SU-DHL-6 (cell line): ENCODE data around the gene KIFC3.

ENCODE experiments used
- H2AFZ ChIP-seq: fragments of 200-600 bp; sonication (generic); 2 replicates; pipeline ENCODE4 v1.6.1; 2014; ENCODE audit warnings: low read depth, mild to moderate bottlenecking, moderate library complexity, mixed read lengths, antibody characterized with exemption, low read length; ENCODE audit not compliant: severe bottlenecking
- H3F3A ChIP-seq: fragments of 200-600 bp; shearing (Covaris generic); 2 replicates; pipeline ENCODE4 v1.6.0; 2016; ENCODE audit warnings: antibody characterized with exemption, mild to moderate bottlenecking; ENCODE audit not compliant: insufficient read depth
- H3K27ac ChIP-seq: fragments of 200-600 bp; sonication (generic); 2 replicates; pipeline ENCODE4 v1.5.1; 2016; ENCODE audit warnings: low read depth, mild to moderate bottlenecking, low read length, moderate library complexity, mixed read lengths
- H3K27me3 ChIP-seq: fragments of 200-600 bp; sonication (generic), shearing (Covaris generic); 2 replicates; pipeline ENCODE4 v1.6.0; 2014; ENCODE audit warnings: mild to moderate bottlenecking, low read length
- H3K36me3 ChIP-seq: fragments of 200-600 bp; sonication (generic); 2 replicates; pipeline ENCODE4 v1.6.1; 2014; ENCODE audit warnings: mild to moderate bottlenecking, low read length, mixed read lengths
- H3K4me2 ChIP-seq: fragments of 300-600, 200-600 bp; shearing (Covaris generic), sonication (generic); 2 replicates; pipeline ENCODE4 v1.6.0; 2014; ENCODE audit warnings: low read length, low read depth, mild to moderate bottlenecking; ENCODE audit not compliant: poor library complexity, severe bottlenecking
- H3K4me3 ChIP-seq: fragments of 200-600 bp; sonication (generic); 2 replicates; pipeline ENCODE4 v1.5.1; 2014; ENCODE audit warnings: antibody characterized with exemption, low read length, mild to moderate bottlenecking, mixed read lengths; ENCODE audit not compliant: insufficient read depth, poor library complexity, severe bottlenecking
- H3K79me2 ChIP-seq: fragments of 200-600 bp; sonication (generic); 2 replicates; pipeline ENCODE4 v1.6.1; 2014; ENCODE audit warnings: mild to moderate bottlenecking, low read length, moderate library complexity; ENCODE audit not compliant: insufficient read depth
- H3K9ac ChIP-seq: fragments of 200-600 bp; sonication (generic); 2 replicates; pipeline ENCODE4 v1.7.0; 2014; ENCODE audit warnings: mild to moderate bottlenecking, low read length
- H3K9me2 ChIP-seq: fragments of 200-600 bp; sonication (generic); replicated peaks from 2 replicates; pipeline ENCODE4 v1.6.1; 2014; ENCODE audit warnings: low read length; ENCODE audit not compliant: insufficient read depth
- H3K9me3 ChIP-seq: fragments of 200-600 bp; sonication (generic); 2 replicates; pipeline ENCODE4 v1.6.1; 2014; ENCODE audit warnings: low read length, mixed read lengths; ENCODE audit not compliant: insufficient read depth
- H4K20me1 ChIP-seq: fragments of 200-600 bp; sonication (generic); 2 replicates; pipeline ENCODE4 v1.6.1; 2014; ENCODE audit warnings: low read depth, mild to moderate bottlenecking, antibody characterized with exemption, low read length, moderate library complexity, mixed read lengths
- EZH2phosphoT487 ChIP-seq: fragments of 200-600 bp; sonication (generic), shearing (Covaris generic); conservative IDR thresholded peaks from 2 replicates; pipeline ENCODE4 v1.6.1; 2018; ENCODE audit warnings: mild to moderate bottlenecking, antibody characterized with exemption, low read length, moderate library complexity, mixed read lengths
- TF ChIP-seq, protein P1 (sequence below): fragments of 200-600 bp; sonication (generic); IDR thresholded peaks from one replicate; pipeline ENCODE4 v1.5.1; 2017; ENCODE audit warnings: antibody characterized with exemption, mild to moderate bottlenecking, low read length, moderate library complexity; ENCODE audit not compliant: insufficient read depth, poor library complexity, severe bottlenecking

Gene KIFC3

DNA sequence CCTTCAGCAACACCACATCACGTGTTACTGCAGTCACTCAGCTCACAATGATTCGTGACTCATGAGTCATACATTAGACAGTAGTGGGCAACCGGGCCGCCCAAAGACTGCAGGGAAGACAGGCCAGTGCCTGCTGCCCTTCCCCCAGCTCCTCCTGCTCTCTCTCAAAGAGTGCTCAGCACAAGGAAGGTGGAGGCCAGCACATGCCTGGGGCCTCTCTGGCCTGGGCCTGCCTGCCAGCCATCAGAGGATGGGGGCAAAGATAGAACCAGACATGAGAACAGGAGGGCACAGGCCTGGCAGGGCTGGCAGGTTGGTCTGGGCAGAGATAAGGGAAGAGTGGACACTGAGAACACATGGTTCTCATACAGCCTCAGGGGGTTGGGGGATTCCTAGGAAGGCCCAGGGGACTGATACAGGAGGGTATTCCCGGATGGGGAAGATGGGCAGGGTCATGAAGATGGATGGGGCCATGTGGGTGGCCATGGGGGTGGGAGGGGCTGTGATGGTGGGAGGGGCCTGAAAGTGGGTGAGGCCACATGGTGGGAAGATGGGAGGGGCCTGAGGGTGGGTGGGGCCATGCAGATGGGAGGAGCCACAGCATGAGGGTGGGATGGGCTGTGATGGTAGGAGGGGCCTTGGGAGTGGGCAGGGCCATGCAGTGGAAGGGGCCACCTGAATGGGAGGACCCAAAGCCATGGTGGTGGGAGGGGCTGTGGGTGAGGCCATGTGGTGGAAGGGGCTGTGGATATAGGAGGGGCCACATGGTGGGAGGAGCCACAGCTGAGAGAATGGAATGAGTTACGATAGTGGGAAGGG lies 37.7 kb downstream of the KIFC3 start:
- Histone ChIP-seq H3K36me3 (no peaks in the 10 kb centered on the region), H4K20me1 (no peaks in the 10 kb centered on the region), H3K4me3 (no peak overlapping the region), H3K27me3 (no peaks in the 10 kb centered on the region), H3K79me2 (no peaks in the 10 kb centered on the region), H3K9ac (no peak overlapping the region), H3K9me3 (no peaks in the 10 kb centered on the region), H3F3A (no peaks in the 10 kb centered on the region), H3K4me2 (no peak overlapping the region), H2AFZ (no peak overlapping the region), H3K9me2 (no peaks in the 10 kb centered on the region), H3K27ac (no peak overlapping the region)
- no peak for TF ChIP-seq EZH2phosphoT487
- TF ChIP-seq, protein P1, sequence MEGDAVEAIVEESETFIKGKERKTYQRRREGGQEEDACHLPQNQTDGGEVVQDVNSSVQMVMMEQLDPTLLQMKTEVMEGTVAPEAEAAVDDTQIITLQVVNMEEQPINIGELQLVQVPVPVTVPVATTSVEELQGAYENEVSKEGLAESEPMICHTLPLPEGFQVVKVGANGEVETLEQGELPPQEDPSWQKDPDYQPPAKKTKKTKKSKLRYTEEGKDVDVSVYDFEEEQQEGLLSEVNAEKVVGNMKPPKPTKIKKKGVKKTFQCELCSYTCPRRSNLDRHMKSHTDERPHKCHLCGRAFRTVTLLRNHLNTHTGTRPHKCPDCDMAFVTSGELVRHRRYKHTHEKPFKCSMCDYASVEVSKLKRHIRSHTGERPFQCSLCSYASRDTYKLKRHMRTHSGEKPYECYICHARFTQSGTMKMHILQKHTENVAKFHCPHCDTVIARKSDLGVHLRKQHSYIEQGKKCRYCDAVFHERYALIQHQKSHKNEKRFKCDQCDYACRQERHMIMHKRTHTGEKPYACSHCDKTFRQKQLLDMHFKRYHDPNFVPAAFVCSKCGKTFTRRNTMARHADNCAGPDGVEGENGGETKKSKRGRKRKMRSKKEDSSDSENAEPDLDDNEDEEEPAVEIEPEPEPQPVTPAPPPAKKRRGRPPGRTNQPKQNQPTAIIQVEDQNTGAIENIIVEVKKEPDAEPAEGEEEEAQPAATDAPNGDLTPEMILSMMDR = no peak

DNA sequence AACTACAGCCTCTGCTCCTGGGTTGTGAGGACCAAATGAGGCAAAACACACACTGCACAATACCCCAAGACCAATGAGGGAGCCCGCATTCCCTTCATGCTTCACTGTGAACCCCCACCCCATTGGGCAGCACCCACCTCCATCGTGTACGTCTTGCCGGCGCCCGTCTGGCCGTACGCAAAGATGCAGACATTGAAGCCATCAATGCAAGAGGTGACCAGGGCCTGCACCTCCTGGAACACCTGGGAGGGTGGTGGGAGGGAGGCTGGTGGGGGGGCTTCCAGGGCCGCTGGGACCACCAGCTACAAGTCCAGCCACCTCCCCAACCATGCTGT lies 38.3 kb downstream of the KIFC3 start:
- H3F3A ChIP-seq = no peaks in the 10 kb centered on the region
- H3K27ac ChIP-seq = no peak overlapping the region
- H2AFZ ChIP-seq = no peak overlapping the region
- no peak overlapping the region for H3K4me3 ChIP-seq
- no peaks in the 10 kb centered on the region for H3K79me2 ChIP-seq
- H3K4me2 ChIP-seq = no peak overlapping the region
- H3K9me3 ChIP-seq = no peaks in the 10 kb centered on the region
- H4K20me1 ChIP-seq = no peaks in the 10 kb centered on the region
- TF ChIP-seq EZH2phosphoT487 = no peak
- TF ChIP-seq, protein P1 = no peak
- H3K27me3 ChIP-seq = no peaks in the 10 kb centered on the region
- no peaks in the 10 kb centered on the region for H3K36me3 ChIP-seq
- no peaks in the 10 kb centered on the region for H3K9me2 ChIP-seq
- H3K9ac ChIP-seq = no peak overlapping the region

GRCh38 chr16:57763285-57764005 lies 38.8 kb downstream of the KIFC3 start:
- Histone ChIP-seq H3K79me2 (no peaks in the 10 kb centered on the region), H4K20me1 (no peaks in the 10 kb centered on the region), H2AFZ (no peak overlapping the region), H3K9ac (no peak overlapping the region), H3K4me2 (no peak overlapping the region), H3F3A (no peaks in the 10 kb centered on the region), H3K4me3 (no peak overlapping the region), H3K27ac (no peak overlapping the region), H3K27me3 (no peaks in the 10 kb centered on the region), H3K9me2 (no peaks in the 10 kb centered on the region), H3K9me3 (no peaks in the 10 kb centered on the region), H3K36me3 (no peaks in the 10 kb centered on the region)
- no peak for TF ChIP-seq EZH2phosphoT487
- TF ChIP-seq, protein P1 = no peak
